Measurements from ENCODE around the gene ESPN. TPM values are rescaled to one million over a fixed set of nuclear protein-coding genes. Genes with fewer than 3 reads are reported as not detected.
A peak's percentile ranks its signal among the peaks of the same experiment; 100 is the strongest.

The ESPN gene
- polyA plus RNA-seq, 12 donors: 0.76 to 46.7 (median 1.4) TPM; not detected in 1

GRCh38 chr1:6464514-6464836, 39.9 kb downstream of the ESPN start:
- DNase-seq: no peak

DNA sequence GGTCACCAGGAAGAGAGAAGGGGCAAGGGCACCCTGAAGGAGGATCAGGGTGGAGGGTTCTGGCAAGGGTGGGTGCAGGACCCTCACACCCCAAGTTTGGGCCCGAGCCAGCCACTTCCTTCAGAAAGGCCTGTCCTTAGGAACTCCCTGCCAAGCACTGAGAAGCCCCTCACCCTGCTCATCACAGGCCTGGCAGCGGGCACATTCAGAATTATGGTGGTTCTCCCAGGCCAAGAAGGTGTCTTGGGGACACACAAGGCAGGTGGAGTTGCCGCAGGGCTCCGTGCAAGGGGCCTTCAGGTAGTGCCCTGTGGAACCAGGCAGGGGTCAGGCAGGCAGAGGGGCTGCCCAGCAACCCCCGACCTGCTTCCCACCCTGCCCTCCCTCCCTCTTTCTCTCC, 40.3 kb downstream of the ESPN start:
- DNase-seq: no peak

DNA sequence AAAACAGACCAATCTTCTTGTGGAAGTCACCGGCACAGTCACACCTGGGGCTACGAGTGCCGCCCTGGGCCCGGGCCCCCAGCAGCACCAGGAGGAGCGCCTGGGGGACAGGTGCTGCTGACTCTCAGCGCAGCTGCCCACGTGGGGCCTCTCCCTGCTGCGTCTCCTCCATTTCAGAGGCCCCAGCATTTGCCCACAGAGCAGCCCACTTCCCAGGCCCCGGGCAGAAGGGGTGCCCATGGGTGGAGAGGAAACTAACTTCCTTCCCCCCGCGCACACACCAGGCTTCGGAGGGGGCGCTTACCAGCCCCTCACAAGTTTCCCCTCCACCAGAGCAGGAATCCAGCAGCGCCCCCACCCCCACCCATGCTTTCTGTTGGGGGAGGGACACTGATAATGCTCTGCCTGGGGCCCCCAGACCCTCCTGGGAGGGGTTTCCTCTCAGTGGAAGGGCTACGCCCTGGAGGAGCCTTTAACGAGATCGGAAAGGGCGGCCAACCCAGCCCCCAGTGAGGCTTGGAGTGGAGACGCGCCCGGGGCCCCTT, 41.0 kb downstream of the ESPN start:
- DNase-seq: no peak

DNA sequence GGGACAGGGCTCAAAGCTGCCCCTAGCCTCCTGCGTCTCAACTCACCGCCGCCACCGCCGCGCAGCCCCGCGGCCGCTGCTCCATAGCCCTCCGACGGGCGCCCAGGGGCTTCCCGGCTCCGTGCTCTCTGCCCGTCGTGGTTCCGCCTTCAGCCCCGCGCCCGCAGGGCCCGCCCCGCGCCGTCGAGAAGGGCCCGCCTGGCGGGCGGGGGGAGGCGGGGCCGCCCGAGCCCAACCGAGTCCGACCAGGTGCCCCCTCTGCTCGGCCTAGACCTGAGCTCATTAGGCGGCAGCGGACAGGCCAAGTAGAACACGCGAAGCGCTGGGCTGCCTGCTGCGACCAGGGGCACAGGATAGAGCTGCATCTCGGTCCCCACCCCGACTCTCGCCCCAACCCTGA, 41.4 kb downstream of the ESPN start, which contains the start of gene TNFRSF25:
TSS of gene TNFRSF25 (minus strand) at position 151 of the 400 bp plus-strand sequence. CDS start at position 85, 66 bp downstream.
- no peak for DNase-seq

DNA sequence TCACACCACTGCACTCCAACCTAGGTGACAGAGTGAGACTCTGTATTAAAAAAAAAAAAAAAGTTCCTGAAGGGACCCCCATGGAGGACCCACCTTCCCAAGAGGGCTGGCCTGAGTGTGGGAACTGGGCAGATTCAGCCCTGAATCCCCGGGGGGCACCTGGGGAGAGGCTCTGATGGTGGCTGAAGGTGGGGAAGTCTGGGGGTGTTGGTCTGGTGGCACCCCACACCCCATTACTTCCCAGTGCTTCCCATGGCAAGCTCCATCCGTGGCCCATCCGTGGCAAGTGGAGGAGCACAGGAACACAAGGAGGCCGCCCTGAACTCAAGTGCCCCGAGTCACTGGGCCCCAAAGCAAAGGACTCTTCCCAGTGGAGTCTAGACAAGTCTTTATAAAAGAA, 42.2 kb downstream of the ESPN start:
- no peak for DNase-seq

GRCh38 chr1:6467224-6467623, 42.6 kb downstream of the ESPN start:
- no peak for DNase-seq

DNA sequence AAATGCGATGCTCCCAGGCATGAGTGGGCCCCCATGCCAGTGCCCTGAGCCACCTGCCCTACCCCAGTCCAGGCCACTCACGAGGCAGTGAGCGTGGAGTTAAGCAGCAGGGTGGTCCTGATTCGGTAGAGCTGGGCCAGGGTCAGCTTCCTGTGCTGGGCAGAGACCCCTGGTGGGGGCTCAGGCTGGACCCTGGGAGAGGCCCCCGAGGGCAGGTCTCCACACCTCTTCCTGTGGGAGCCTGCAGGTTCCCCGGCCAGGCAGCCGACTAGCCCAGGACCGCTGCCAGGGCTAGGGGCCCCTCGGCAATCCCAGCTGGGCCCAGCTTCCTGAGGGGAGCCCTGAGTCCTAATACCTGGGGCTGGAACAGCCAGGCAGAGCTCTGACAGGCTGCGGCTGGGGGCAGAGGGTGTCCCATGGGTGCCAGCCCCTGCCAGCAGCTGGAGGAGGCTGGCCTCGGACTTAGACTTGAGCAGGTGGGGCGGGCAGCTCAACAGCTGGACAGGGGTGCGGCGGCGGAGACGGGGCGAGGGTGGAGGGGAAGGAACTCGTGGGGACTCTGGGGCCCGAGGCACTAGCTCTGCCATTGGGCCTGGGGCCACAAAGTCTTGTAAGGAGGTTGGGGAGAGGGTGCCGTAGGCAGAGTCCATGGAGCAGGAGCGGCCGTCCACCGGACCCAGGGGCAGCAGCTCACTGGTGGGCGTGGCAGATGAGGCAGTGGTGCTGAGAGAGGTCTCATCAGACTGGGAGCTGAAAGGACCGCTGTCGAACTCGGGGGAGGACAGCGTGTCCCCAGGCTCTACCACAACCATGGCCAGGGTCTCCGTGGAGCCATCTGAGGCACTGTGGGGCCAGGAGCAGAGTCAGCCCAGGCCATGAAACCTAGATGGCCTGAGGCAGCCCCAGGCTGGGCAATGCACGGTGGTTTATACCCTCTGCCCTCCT, 43.4 kb downstream of the ESPN start:
- no peak for DNase-seq

GRCh38 chr1:6468729-6469461, 44.3 kb downstream of the ESPN start:
- no peak for DNase-seq

GRCh38 chr1:6470132-6471085, 45.8 kb downstream of the ESPN start:
- no peak for DNase-seq

GRCh38 chr1:6471086-6471969, 46.8 kb downstream of the ESPN start:
- DNase-seq: no peak

GRCh38 chr1:6471970-6472368, 47.4 kb downstream of the ESPN start:
- DNase-seq: no peak

DNA sequence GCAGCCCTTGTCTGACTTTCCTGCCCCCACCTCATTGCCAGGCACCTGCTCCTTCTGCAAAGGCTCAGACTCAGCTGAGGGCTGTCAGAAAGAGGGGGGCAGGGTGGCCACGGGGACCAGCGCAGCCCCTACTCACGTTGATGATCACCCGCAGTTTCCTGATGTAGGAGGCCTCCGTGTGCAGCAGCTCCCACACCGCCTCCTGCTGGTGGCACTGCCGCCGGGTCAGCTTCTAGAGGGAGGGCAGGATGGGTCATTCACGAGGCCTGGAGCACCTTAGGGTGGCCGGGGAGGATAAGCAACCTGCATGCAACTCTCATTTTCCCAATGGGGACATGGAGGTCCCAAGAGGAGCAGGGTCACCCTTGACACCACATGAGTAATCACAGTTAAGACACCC, 47.8 kb downstream of the ESPN start:
- no peak for DNase-seq

- no peak for DNase-seq
These were observed 48.6 kb downstream of the ESPN start for GRCh38 chr1:6473156-6473555.

GRCh38 chr1:6473974-6474814, 49.6 kb downstream of the ESPN start:
- DNase-seq: no peak

DNA sequence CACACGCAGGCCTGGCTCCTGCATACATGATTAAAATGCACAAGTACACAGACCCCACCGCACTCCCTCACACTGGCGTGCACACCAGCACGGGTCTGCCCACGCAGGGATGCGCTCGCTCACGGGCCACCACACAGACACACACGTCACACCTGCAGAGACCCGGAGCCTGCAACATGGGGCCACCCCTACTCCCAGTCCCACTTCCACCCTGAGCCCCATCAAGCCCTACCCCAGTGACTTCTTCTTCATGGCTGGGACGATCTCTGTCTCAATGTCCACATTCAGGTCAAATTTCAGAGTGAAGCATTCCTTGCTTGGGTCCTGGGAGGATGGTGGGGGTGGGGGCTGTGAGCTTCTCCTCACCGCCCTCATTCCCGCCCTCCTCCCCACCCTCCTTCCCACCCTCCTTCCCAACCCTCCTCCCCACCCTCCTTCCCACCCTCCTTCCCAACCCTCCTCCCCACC, 50.3 kb downstream of the ESPN start:
- DNase-seq: no peak

DNA sequence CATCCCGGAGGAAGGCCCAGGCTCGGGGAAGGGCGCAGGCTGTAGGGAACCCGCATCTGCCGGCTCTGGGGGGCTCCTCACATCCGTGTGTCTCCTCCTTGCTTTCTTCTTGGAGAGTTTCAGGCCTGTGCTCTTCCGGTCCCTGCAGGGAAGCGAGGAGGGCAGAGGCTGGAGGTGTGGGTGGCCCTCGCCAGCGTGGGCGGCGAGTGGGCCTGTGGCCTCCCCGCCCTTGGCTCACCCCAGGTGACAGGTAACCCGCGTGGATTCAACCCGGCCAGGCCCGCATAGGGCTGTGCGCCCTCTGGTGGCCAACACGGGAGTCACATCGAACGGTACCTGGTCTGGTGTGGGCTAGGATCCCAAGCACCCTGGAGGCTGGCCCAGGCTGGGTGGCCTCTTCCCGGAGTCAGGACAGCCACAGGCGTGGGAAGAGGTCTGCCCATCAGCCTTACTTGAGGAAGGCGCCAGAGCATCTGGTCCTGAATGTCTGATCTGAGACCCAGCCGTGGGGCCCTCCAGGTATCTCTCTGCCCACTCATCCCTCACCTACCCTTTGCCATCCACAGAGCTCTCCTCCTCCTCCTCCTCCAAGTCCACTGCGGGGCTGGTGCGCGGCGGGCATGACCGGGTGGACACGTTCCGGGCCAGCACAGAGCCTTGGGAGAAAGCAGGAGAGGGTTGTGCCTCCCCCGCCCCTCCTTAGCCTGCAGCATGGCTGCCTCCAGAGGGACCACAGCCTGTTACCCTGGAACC, 51.0 kb downstream of the ESPN start:
- peak; percentile 33 for DNase-seq

DNA sequence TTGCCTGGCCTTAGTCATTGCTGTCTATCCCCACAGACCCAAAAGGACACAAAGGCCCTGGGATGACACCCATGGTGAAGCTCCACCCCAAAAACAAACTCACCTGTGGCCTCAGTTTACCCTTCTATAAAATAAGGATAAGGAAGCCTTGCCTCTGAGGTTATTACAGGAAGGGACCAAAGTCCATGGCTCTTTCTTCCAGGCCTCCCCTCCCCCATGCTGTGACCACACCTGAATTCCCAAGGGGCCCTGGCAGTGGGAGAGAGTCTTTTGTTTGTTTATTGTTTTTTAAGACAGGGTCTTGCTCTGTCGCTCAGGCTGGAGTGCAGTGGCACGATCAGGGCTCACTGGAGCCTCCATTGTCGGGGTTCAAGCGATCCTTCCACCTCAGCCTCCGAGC, 51.9 kb downstream of the ESPN start:
- DNase-seq: no peak

GRCh38 chr1:6477039-6477820, 52.7 kb downstream of the ESPN start:
- DNase-seq: no peak
